IMR-90 (cell line): ENCODE data around the gene ZNF764. TPM values are rescaled to one million over a fixed set of nuclear protein-coding genes. Genes with fewer than 3 reads are reported as not detected.

ENCODE experiments used
- ATAC-seq: fragments of 200-7000 bp; cut with Tn5 transposase; 2 replicates; pipeline ENCODE4 v1.9.1; 2020; ENCODE audit warnings: low read depth, mild to moderate bottlenecking, moderate library complexity
- BruUV-seq: library from RNA; stranded (reverse); fragments of 400-500 nt; replicated peaks from 2 replicates; lab custom pipeline; 2021; lab: Mats Ljungman, UMichigan
- CTCF ChIA-PET: fragments of 300-600 bp; formaldehyde crosslinking; extraction: SDS; loops from one replicate; lab custom pipeline; 2021; ENCODE audit warnings: antibody characterized with exemption; lab: Yijun Ruan, JAX
- POLR2A ChIA-PET: fragments of 300-600 bp; sonication (Branson Sonifier 250); formaldehyde crosslinking; loops from one replicate; lab custom pipeline; 2022; ENCODE audit warnings: antibody characterized with exemption; ENCODE audit not compliant: unreplicated experiment; lab: Charles Lee
- DNase-seq: peaks from one replicate; pipeline ENCODE4 v3.0.0; 2013
- H2AFZ ChIP-seq: replicated peaks from 2 replicates; pipeline ENCODE3; 2013; ENCODE audit warnings: low read length, mild to moderate bottlenecking; ENCODE audit not compliant: poor library complexity
- H2AK5ac ChIP-seq: 2 replicates; pipeline ENCODE4 v1.6.1; 2013; ENCODE audit warnings: low read depth, low read length, inconsistent platforms
- H2AK9ac ChIP-seq: replicated peaks from 2 replicates; pipeline ENCODE3; 2013; ENCODE audit warnings: mild to moderate bottlenecking, low read depth, low read length, moderate library complexity; ENCODE audit not compliant: poor library complexity
- H2BK120ac ChIP-seq: 2 replicates; pipeline ENCODE4 v1.6.1; 2013; ENCODE audit warnings: low read depth, low read length, inconsistent platforms
- H2BK15ac ChIP-seq: 3 replicates; pipeline ENCODE4 v1.6.1; 2013; ENCODE audit warnings: low read depth, low read length, inconsistent platforms
- H2BK20ac ChIP-seq: 2 replicates; pipeline ENCODE4 v1.6.1; 2013; ENCODE audit warnings: low read depth, mild to moderate bottlenecking, inconsistent platforms, low read length, moderate library complexity
- H2BK5ac ChIP-seq: 2 replicates; pipeline ENCODE4 v1.6.1; 2013; ENCODE audit warnings: mild to moderate bottlenecking, low read depth, low read length, inconsistent platforms; ENCODE audit not compliant: poor library complexity, severe bottlenecking
- H3K14ac ChIP-seq: replicated peaks from 2 replicates; pipeline ENCODE4 v1.6.1; 2013; ENCODE audit warnings: low read depth, low read length, inconsistent platforms
- H3K18ac ChIP-seq: 2 replicates; pipeline ENCODE4 v1.6.1; 2013; ENCODE audit warnings: low read depth, low read length, control low read depth
- H3K23ac ChIP-seq: 2 replicates; pipeline ENCODE4 v1.6.1; 2013; ENCODE audit warnings: low read depth, low read length, inconsistent platforms
- H3K27ac ChIP-seq: 2 replicates; pipeline ENCODE4 v1.5.1; 2013; ENCODE audit warnings: mild to moderate bottlenecking, control low read depth, low read length; ENCODE audit not compliant: insufficient read depth
- H3K27me3 ChIP-seq: 2 replicates; pipeline ENCODE4 v1.6.1; 2013; ENCODE audit warnings: low read length; ENCODE audit not compliant: control insufficient read depth, insufficient read depth
- H3K36me3 ChIP-seq: 2 replicates; pipeline ENCODE4 v1.6.1; 2013; ENCODE audit warnings: low read length, mixed read lengths; ENCODE audit not compliant: control insufficient read depth, insufficient read depth
- H3K4ac ChIP-seq: 2 replicates; pipeline ENCODE4 v1.6.1; 2013; ENCODE audit warnings: low read depth, low read length, inconsistent platforms
- H3K4me1 ChIP-seq: 2 replicates; pipeline ENCODE4 v1.6.1; 2013; ENCODE audit warnings: low read length, mixed read lengths; ENCODE audit not compliant: control insufficient read depth, insufficient read depth
- H3K4me2 ChIP-seq: 2 replicates; pipeline ENCODE4 v1.6.1; 2013; ENCODE audit warnings: low read depth, mild to moderate bottlenecking, control low read depth, low read length, moderate library complexity
- H3K4me3 ChIP-seq: 2 replicates; pipeline ENCODE4 v1.5.1; 2013; ENCODE audit warnings: low read depth, mild to moderate bottlenecking, control low read depth, low read length, moderate library complexity; ENCODE audit not compliant: insufficient read depth
- H3K56ac ChIP-seq: 2 replicates; pipeline ENCODE4 v1.6.1; 2013; ENCODE audit warnings: low read length, inconsistent platforms; ENCODE audit not compliant: insufficient read depth; ENCODE audit errors: extremely low read depth
- H3K79me1 ChIP-seq, 2 experiments: 2 replicates each; pipeline ENCODE4 v1.6.1; 2013; ENCODE audit warnings: low read length in 2 of 2, inconsistent platforms in 1 of 2, low read depth in 1 of 2
- H3K9ac ChIP-seq: 2 replicates; pipeline ENCODE4 v1.6.1; 2013; ENCODE audit warnings: low read depth, low read length, control low read depth
- H3K9me1 ChIP-seq: 2 replicates; pipeline ENCODE4 v1.6.1; 2013; ENCODE audit warnings: low read length, inconsistent platforms; ENCODE audit not compliant: insufficient read depth
- H3K9me3 ChIP-seq: 2 replicates; pipeline ENCODE4 v1.6.1; 2013; ENCODE audit warnings: low read length; ENCODE audit not compliant: control insufficient read depth, insufficient read depth
- H4K20me1 ChIP-seq: 2 replicates; pipeline ENCODE4 v1.6.1; 2013; ENCODE audit warnings: low read length, inconsistent platforms; ENCODE audit not compliant: insufficient read depth
- H4K5ac ChIP-seq: 2 replicates; pipeline ENCODE4 v1.6.1; 2013; ENCODE audit warnings: mild to moderate bottlenecking, low read depth, low read length, control low read depth
- H4K8ac ChIP-seq, 2 experiments: 2 replicates each; pipeline ENCODE4 v1.6.1; 2013; ENCODE audit warnings: low read depth in 2 of 2, low read length in 2 of 2, control low read depth in 1 of 2, inconsistent platforms in 1 of 2
- H4K91ac ChIP-seq: 2 replicates; pipeline ENCODE4 v1.6.1; 2013; ENCODE audit warnings: low read depth, low read length, inconsistent platforms; ENCODE audit not compliant: insufficient read depth
- CEBPB ChIP-seq: IDR thresholded peaks from 2 replicates; pipeline ENCODE4 v1.6.1; 2012; ENCODE audit warnings: low read depth, low read length, improper control_type of control experiment
- CHD1 ChIP-seq: IDR thresholded peaks from 2 replicates; pipeline ENCODE4 v1.6.1; 2012; ENCODE audit warnings: low read depth, low read length, improper control_type of control experiment
- FOS ChIP-seq: fragments of 150-350 bp; IDR thresholded peaks from 2 replicates; pipeline ENCODE4 v1.6.1; 2016; ENCODE audit warnings: low read depth, low read length
- MAFK ChIP-seq: IDR thresholded peaks from 2 replicates; pipeline ENCODE4 v1.6.1; 2012; ENCODE audit warnings: low read depth, low read length, improper control_type of control experiment
- MAZ ChIP-seq: IDR thresholded peaks from 2 replicates; pipeline ENCODE4 v1.6.1; 2012; ENCODE audit warnings: low read depth, mild to moderate bottlenecking, low read length, improper control_type of control experiment, moderate library complexity, borderline replicate concordance
- POLR2A ChIP-seq: IDR thresholded peaks from 2 replicates; pipeline ENCODE4 v1.6.1; 2012; ENCODE audit warnings: mild to moderate bottlenecking, low read depth, low read length
- RAD21 ChIP-seq: IDR thresholded peaks from 2 replicates; pipeline ENCODE4 v1.6.1; 2012; ENCODE audit warnings: low read length, improper control_type of control experiment
- RCOR1 ChIP-seq: IDR thresholded peaks from 2 replicates; pipeline ENCODE4 v1.6.1; 2012; ENCODE audit warnings: mild to moderate bottlenecking, low read length, improper control_type of control experiment; ENCODE audit not compliant: insufficient replicate concordance
- RFX5 ChIP-seq: IDR thresholded peaks from 2 replicates; pipeline ENCODE4 v1.8.0; 2012; ENCODE audit warnings: low read depth, mild to moderate bottlenecking, low read length, moderate library complexity
- WGBS, 2 experiments: methylation state at CpG; one replicate each; pipeline versions ENCODE4 v1.1.5 to v1.1.7; 2013; ENCODE audit warnings: missing lambda C conversion rate in 2 of 2; ENCODE audit not compliant: insufficient read length in 1 of 2; ENCODE audit errors: extremely low coverage in 2 of 2; 5-methylcytosine and 5-hydroxymethylcytosine counted together
- dilution Hi-C: fragments of 300-500 bp; cut with HindIII; formaldehyde crosslinking; loops from one replicate; pipeline ENCODE4 v1.14.3; 2018; ENCODE audit warnings: low sequenced_read_pairs; ENCODE audit not compliant: unreplicated experiment
- in situ Hi-C: fragments of 300-500 bp; cut with MboI; formaldehyde crosslinking; loops from 3 replicates; pipeline ENCODE4 v1.14.3; 2019; ENCODE audit warnings: low sequenced_read_pairs, inconsistent platforms, mixed read lengths
- intact Hi-C: fragments of 100-400 bp; cut with micrococcal nuclease; formaldehyde crosslinking; loops from 2 replicates; pipeline ENCODE4 v1.10.0; 2022
- polyA plus RNA-seq, 3 experiments: library from polyadenylated mRNA; depleted of rRNA; stranded (reverse); fragments of >200 nt; gene quantifications; 2 replicates each; pipeline ENCODE4 v1.2.3, GENCODE V29; 2012; ENCODE audit warnings: low replicate concordance in 1 of 3
- total RNA-seq: library from RNA; depleted of rRNA; stranded (reverse); fragments of >200 nt; gene quantifications from 2 replicates; pipeline ENCODE4 v1.2.3, GENCODE V29; 2012
- TF ChIP-seq, protein P1 (sequence below): fragments of 150-350 bp; IDR thresholded peaks from 2 replicates; pipeline ENCODE4 v1.6.1; 2017; ENCODE audit warnings: mild to moderate bottlenecking, antibody characterized with exemption, low read length, low read depth

Gene ZNF764
- total and polyA plus RNA-seq, 2 of the 4 experiments (the other 2 are of a cell fraction) = 2.2 to 4.6 TPM

DNA sequence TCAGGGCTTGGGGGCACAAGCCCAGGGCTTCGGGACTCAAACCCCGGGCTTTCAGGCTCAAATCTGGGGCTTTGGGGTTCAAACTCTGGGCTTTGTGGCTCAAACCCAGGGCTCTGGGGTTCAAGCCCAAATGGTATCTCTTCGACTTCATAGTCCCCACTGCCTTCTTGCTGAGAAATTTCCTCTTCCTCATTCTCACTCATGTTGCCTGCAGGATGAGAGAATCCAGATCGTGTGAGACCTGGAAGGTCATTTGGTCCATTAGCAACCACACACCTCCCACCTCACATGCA lies 32.4 kb downstream of the ZNF764 start:
- Histone ChIP-seq H2BK20ac (no peak overlapping the region), H3K27me3 (no peaks in the 10 kb centered on the region), H3K9ac (peak overlapping the region; percentile 55), H3K9me3 (no peaks in the 10 kb centered on the region), H2BK15ac (no peak overlapping the region), H2AFZ (peak overlapping the region; percentile 95), H3K56ac (no peak overlapping the region), H3K4me3 (peak overlapping the region; percentile 85), H2BK120ac (no peak overlapping the region), H4K8ac (peak overlapping the region; percentile 71 to 88; a peak in 3 of 4 replicates), H3K23ac (peak overlapping the region; percentile 48; the same call in 1 of the 2 replicates), H3K4ac (peak overlapping the region; percentile 84), H3K4me2 (peak overlapping the region; percentile 76), H4K5ac (peak overlapping the region; percentile 59; the same call in 1 of the 2 replicates), H3K4me1 (peaks cover 5% of the 10 kb centered on the region), H3K9me1 (peaks cover 5% of the 10 kb centered on the region), H2AK9ac (peak overlapping the region; percentile 96), H3K27ac (peak overlapping the region; percentile 56), H3K79me1 (peaks cover 5 to 6% of the 10 kb centered on the region in 2 experiments; a peak in 3 of 4 replicates), H2AK5ac (peak overlapping the region; percentile 98), H3K36me3 (peaks cover 10% of the 10 kb centered on the region; the same call in 1 of the 2 replicates), H3K18ac (no peak overlapping the region), H3K14ac (peak overlapping the region; percentile 73; the same call in 1 of the 2 replicates), H4K91ac (no peak overlapping the region), H2BK5ac (no peak overlapping the region), H4K20me1 (no peaks in the 10 kb centered on the region; the same call in 1 of the 2 replicates)
- DNase-seq (no peak), ATAC-seq (no peak)
- TF ChIP-seq RCOR1 = no peak
- TF ChIP-seq, protein P1, sequence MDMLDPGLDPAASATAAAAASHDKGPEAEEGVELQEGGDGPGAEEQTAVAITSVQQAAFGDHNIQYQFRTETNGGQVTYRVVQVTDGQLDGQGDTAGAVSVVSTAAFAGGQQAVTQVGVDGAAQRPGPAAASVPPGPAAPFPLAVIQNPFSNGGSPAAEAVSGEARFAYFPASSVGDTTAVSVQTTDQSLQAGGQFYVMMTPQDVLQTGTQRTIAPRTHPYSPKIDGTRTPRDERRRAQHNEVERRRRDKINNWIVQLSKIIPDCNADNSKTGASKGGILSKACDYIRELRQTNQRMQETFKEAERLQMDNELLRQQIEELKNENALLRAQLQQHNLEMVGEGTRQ = no peak
- TF ChIP-seq RAD21 = no peak
- TF ChIP-seq RFX5 = no peak
- no peak for TF ChIP-seq FOS
- TF ChIP-seq POLR2A = no peak
- TF ChIP-seq MAZ = no peak
- TF ChIP-seq CEBPB = no peak
- no peak for TF ChIP-seq CHD1
- no peak for TF ChIP-seq MAFK
- in situ Hi-C loops (no loop called here), dilution Hi-C loops (no loop called here), intact Hi-C loops (loop anchor here (2.0 kb wide), 3 partner anchors 77 to 133 kb away; partner anchors contain the start of genes FBRS and PRR14)
- ChIA-PET POLR2A (no interaction called here), CTCF (no interaction called here)
- 74% methylated on average over 4 of the region's 4 CpGs; no CpG with 5 or more reads in 1 of the 2 experiments for WGBS, 2 experiments
- BruUV-seq = no TSS peak
